DMS114 treated with DMSO at 0.1 percent for 48 hours (cell line): Measurements from ENCODE around the gene FOXA2.

Source experiments
- DNase-seq: peaks from one replicate; lab custom pipeline; 2025; ENCODE audit not compliant: unreplicated experiment; lab: John Stamatoyannopoulos, UW

Gene FOXA2

DNA sequence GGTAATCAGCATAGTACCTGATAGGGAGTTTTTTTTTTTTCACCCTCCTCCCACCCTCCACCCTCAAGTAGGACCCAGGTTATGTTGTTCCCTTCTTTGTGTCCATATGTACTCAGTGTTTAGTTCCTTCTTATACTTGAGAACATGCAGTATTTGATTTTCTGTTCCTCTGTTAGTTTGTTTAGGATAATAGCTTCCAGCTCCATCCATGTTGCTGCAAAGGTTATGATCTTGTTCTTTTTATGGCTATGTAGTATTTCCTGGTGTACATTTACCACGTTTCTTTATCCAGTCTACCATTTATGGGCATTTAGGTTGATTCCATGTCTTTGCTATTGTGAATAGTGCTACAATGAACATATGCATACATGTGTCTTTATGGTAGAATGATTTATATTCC is 41.9 kb downstream of the FOXA2 start:
- DNase-seq = no peak

DNA sequence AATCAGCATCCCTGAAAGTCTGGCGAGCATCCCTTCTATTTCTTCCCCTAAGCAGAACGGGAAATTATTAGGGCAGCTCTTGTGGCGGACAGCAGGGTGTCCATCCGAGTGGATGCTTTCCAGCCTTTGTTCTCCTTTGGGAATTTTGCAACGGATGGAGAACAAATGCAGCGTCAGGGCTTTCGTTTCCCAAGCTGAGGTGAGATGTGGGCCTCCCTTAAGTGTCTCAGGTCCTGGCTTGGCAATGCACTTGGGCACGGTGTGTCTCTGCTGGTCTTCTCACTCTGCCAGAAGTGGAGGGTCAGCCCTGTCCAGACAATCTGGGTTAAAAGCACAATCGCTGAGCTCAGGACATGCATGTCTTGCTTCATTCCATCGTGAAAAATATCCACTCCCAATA is 43.5 kb downstream of the FOXA2 start:
- no peak for DNase-seq

DNA sequence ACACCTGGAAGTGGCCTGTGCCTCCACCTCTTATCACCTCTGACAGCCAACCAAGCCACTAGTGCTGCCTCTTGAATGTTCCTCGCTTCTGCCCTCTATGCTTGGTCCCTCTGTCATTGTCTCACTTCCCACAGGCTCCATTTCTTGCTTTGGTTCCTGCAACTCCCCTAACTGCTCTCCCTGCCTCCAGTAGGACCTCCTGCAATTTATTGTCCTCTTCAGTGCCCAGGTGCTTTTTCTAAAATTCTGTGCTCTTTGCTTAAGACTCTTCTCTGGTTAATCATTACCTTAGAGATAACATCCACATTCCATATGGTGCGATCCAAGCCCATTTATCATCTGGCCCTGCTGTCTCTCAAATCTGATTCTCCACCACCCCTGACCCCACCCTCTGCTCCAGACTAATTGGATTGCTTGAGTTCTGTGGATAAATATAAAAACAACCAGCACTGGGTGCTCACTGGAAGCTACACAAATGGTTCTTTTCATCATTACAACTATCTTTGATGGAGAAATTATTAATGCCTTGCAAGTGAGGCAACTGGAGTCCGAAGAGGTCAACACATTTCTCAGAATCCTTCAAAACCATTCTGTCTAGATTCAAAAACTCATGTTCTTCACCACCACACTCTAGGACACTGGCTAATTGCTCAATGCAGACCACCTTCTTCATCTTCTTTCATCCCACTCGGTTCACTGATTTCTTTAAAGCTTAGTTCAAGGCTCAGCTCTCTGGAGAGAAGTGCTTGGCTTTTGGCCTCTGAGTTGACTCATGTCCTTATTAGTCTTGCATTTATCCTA is 47.2 kb downstream of the FOXA2 start:
- DNase-seq = no peak

DNA sequence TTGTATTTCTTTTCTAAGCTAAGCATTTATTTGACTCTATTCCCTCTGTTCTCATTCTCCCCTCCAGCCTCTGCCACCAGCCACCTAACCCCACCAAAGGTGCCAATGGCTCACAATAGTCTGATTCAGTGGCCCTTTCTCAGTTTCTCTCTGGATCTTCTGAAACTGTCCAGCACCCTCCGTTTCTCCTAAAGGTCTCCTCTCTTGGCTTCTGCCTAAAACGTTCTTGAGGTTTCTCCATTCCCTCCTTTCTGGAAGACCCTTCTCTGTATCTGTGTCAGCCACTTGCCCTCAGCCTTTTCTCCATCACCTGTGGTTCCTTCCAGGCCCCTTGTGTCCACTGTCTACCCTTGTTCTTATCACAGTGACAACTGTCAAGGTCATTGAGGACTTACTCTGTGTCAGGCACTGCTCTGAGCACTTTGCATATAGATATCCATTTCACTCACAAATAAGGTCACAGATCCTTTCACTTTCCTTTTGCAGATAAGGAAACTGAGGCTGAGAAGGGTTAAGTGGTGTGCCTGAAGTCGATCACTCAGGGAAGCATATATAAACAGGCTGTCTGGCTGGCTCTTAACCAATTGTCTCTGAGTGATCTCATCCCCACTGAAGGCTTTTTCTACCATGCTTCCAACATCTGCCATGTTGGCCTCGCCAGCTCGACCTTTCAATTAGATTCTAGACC is 48.1 kb downstream of the FOXA2 start:
- DNase-seq = no peak

DNA sequence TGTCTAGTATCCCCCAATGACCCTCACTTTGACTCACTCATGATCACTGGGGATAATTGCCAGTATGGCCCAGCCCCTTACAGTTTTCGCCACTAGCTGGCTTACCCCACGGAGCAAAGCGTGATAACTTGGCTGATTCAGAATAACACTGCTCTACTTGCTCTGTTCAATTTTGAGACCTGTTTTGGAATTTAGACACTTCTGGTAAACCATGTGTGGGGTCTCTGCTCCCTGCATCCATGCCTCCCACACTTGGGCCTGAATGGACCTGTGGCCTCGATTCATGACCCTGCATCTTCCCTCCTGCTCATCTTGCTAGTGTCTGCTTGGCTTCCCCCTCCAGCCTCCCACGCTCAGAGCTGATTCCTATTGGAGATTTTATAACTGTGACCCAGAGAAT is 48.9 kb downstream of the FOXA2 start:
- no peak for DNase-seq

DNA sequence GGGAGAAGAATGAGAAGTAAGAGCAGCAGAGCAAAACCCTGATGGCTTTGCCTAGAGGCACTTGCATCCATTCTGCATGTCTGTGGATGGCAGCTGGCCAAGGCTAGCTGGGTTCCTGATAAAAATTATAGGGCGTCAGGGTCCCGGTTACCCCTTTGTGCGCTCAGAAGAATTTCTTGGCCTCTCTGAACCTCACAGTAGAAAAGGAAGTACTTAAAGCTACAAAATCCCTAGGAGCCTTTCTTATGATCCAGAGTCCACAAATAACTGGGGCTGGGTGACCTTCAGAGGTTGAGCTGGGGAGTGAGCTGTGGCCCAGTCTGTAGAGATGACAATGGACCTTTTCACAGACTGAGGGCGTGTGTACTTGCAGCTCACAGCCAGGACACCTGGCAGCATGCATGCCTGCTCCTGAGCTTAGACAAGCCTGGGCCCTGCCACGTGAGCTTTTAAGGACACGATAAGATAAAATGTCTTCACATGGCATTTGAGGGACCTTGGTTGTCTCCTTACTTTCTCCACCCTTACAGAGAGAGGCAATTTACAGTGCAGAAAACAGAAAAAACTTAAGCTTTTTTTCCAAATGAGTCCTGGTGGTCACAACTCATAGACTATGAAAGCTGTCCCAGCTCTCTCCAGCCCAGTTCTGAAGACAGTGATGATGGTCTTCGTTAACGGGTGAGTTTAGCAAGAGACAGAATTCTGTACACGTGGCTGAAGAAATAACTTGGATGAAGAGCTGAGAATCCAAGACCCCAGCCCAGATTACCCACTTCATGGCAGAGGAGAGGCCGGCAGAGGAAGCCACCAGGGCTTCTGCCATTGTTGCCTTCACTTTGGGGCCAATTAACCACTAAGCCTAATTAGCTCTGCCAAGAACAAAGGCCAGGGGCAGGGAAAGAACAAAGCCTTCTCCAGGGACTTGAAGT is 50.3 kb downstream of the FOXA2 start:
- DNase-seq = no peak

DNA sequence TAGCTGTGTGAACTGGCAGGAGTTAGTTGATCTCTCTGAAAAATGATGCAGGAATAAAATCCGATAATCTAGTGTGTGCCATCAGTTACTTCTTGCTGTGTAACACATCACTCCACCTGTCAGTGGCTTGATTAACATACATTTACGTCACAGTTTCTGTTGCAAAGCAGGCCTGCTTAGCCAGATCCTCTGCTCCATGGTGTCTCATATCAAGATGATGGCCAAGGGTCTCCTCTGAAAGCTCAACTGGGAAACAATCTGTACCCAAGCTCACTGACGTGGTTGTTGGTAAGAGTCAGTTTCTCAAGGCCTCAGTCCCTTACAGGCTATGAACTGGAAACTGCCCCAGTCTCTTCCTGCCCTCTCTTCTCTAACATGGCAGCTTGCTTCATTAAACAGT is 51.8 kb downstream of the FOXA2 start:
- no peak for DNase-seq

DNA sequence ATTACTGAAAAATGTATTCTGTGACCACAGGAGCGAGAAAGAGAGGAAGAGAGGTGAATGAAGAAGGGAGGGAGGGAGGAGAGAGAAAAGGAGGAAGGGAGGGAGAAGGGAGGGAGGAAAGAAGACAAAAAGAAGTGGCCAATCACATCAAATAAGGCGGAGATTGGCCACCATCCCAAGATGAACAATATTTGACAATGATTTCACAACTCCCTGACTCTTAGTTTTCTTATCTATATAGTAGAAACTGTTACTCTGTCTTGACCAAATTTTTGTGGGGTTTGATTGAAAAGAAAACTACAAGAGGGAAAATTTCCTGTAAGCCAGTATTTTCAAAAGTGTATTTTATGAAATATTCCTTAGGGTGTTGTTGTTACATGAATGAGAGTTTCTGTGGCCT is 52.6 kb downstream of the FOXA2 start:
- DNase-seq = no peak

DNA sequence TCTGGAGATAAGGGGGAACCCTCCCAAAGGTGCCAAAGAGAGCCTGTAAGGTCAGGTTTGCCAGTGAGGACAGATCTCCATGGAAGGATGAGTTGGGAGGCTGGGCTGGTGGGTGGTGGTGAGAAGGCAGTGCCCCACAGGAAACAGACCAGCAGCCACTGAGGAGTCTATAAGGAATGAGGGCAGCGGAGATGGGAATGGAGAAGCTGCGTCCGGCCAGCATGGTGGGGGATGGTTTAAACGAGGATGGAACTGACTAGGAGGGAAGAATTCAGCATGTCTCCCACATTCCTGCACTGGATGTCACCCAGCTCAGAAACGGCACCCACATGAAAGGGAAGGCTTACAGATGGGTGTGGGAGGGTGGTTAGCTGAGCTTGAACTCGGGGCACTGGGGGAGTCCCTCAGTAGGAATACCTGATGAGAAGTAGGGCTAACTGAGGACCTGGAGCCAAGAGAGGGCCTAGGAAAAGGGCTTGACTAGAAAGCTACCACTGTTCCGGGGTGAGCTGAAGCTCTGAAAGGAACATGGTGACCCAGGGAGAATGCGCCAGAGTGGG is 53.2 kb downstream of the FOXA2 start:
- no peak for DNase-seq
